Vagina (tissue), 2 donors: ENCODE measurements around the gene ZNF595.
"Not testable (repeated sequence)": the region's sequence is repeated elsewhere in the genome, so short reads cannot be mapped to it uniquely, and the experiment has no call there.

Experiments
- CTCF ChIP-seq, 3 experiments: fragments of 450-650 bp in 2 of 3; fragments of 200-600 bp in 1 of 3; sonication (generic) in 1 of 3; IDR thresholded peaks; one replicate each; pipeline ENCODE4 v1.5.1; 2017 to 2019; ENCODE audit warnings: antibody characterized with exemption in 3 of 3, mild to moderate bottlenecking in 2 of 3, moderate library complexity in 2 of 3
- POLR2A ChIP-seq, 2 donors: fragments of 450-650 bp; IDR thresholded peaks; one replicate each; pipeline ENCODE4 v1.6.1; 2017; ENCODE audit warnings: antibody characterized with exemption in 2 of 2, mild to moderate bottlenecking in 2 of 2, moderate library complexity in 2 of 2

- not testable (repeated sequence) for TF ChIP-seq CTCF, POLR2A (IDR thresholded peaks at IDR 0.05)
Measured at GRCh38 chr4:9937-10870, 42.9 kb upstream of the ZNF595 start.
